ENCODE data around the gene NEAT1.

DNA sequence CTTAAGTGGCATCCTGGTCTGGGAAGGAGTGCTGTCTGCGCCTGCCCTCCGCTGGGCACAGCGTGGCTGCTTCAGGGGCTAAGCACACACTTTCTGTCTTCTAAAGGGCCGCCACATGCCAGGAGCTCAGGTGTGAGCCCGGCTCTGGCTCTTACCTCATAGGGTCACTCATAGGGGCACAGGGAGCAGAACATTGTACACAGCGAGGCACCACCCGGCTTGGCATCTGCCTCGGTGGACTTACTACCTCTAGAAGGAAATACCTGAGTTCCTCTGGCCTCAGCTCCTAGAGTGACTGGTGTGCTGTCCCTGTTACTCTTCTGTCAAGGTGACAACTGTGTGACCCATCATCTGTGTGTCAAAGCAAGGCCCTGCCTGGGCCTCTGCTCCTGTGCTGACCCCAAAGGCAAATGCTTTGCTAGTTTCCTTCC, 13.4 kb downstream of the NEAT1 start:
- TF ChIP-seq, protein P1, sequence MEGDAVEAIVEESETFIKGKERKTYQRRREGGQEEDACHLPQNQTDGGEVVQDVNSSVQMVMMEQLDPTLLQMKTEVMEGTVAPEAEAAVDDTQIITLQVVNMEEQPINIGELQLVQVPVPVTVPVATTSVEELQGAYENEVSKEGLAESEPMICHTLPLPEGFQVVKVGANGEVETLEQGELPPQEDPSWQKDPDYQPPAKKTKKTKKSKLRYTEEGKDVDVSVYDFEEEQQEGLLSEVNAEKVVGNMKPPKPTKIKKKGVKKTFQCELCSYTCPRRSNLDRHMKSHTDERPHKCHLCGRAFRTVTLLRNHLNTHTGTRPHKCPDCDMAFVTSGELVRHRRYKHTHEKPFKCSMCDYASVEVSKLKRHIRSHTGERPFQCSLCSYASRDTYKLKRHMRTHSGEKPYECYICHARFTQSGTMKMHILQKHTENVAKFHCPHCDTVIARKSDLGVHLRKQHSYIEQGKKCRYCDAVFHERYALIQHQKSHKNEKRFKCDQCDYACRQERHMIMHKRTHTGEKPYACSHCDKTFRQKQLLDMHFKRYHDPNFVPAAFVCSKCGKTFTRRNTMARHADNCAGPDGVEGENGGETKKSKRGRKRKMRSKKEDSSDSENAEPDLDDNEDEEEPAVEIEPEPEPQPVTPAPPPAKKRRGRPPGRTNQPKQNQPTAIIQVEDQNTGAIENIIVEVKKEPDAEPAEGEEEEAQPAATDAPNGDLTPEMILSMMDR (IDR thresholded peaks at IDR 0.05) = no peak
- TF ChIP-seq POLR2A (IDR thresholded peaks at IDR 0.05) = no peak

Measured in gastroesophageal sphincter (tissue), 3 donors.